ENCODE results near the gene HHIPL2. TPM values are rescaled to one million over a fixed set of nuclear protein-coding genes. Genes with fewer than 3 reads are reported as not detected.
"Not testable (repeated sequence)": the region's sequence is repeated elsewhere in the genome, so short reads cannot be mapped to it uniquely, and the experiment has no call there.

Gene HHIPL2
- total RNA-seq, 4 donors from 2014 or later: 0.63 to 0.83 TPM; not detected in 2

GRCh38 chr1:222525951-222526350, 22.0 kb downstream of the HHIPL2 start:
- Histone ChIP-seq H3K27ac (replicated peaks in 1 of 4) (no peak overlapping the region), H3K4me3 (no peak overlapping the region), H3K27me3 (peaks cover 0 to 13% (median 0%) of the 10 kb centered on the region in 4 donors), H3K4me1 (no peaks in the 10 kb centered on the region), H3K9me3 (no peaks in the 10 kb centered on the region), H3K36me3 (no peaks in the 10 kb centered on the region)
- intact Hi-C loops (cut with DNase I): no loop called here
- DNase-seq (ENCODE audit: extremely low spot score): no peak
- TF ChIP-seq CTCF (IDR thresholded peaks at IDR 0.05): no peak
- TF ChIP-seq EP300 (IDR thresholded peaks at IDR 0.05): no peak
- TF ChIP-seq POLR2AphosphoS5 (IDR thresholded peaks at IDR 0.05): no peak
- no peak for TF ChIP-seq POLR2A (IDR thresholded peaks at IDR 0.05; ENCODE audit: low read depth)
- WGBS: 81% methylated on average over 2 of the region's 2 CpGs

- no peaks in the 10 kb centered on the region for H3K4me1 ChIP-seq
- H3K27me3 ChIP-seq: peaks cover 0 to 13% (median 0%) of the 10 kb centered on the region in 4 donors
- no peaks in the 10 kb centered on the region for H3K36me3 ChIP-seq
- intact Hi-C loops (cut with DNase I): no loop called here
- DNase-seq (ENCODE audit: extremely low spot score): peak; percentile 60
- no peak for TF ChIP-seq POLR2AphosphoS5 (IDR thresholded peaks at IDR 0.05)
- no peak for TF ChIP-seq POLR2A (IDR thresholded peaks at IDR 0.05; ENCODE audit: low read depth)
- no peak for TF ChIP-seq CTCF (IDR thresholded peaks at IDR 0.05)
- no peak for TF ChIP-seq EP300 (IDR thresholded peaks at IDR 0.05)
- H3K27ac ChIP-seq (replicated peaks in 1 of 4): no peak overlapping the region
- 56% methylated on average over 3 of the region's 3 CpGs for WGBS
- no peaks in the 10 kb centered on the region for H3K9me3 ChIP-seq
- no peak overlapping the region for H3K4me3 ChIP-seq
These were observed 24.1 kb downstream of the HHIPL2 start for GRCh38 chr1:222523852-222524251.

GRCh38 chr1:222522105-222522915, 25.6 kb downstream of the HHIPL2 start:
- Histone ChIP-seq H3K27ac (replicated peaks in 1 of 4) (no peak overlapping the region), H3K27me3 (peaks cover 0 to 9% (median 0%) of the 10 kb centered on the region in 4 donors), H3K9me3 (no peaks in the 10 kb centered on the region), H3K4me3 (no peak overlapping the region), H3K36me3 (no peaks in the 10 kb centered on the region), H3K4me1 (no peaks in the 10 kb centered on the region)
- WGBS: 74% methylated on average over 8 of the region's 8 CpGs
- intact Hi-C loops (cut with DNase I): no loop called here
- no peak for TF ChIP-seq CTCF (IDR thresholded peaks at IDR 0.05)
- peak; percentile 83 for DNase-seq (ENCODE audit: extremely low spot score)

GRCh38 chr1:222521299-222522104, 26.4 kb downstream of the HHIPL2 start:
- Histone ChIP-seq H3K27me3 (peaks cover 0 to 6% (median 0%) of the 10 kb centered on the region in 4 donors), H3K4me3 (no peak overlapping the region), H3K27ac (replicated peaks in 1 of 4) (no peak overlapping the region), H3K36me3 (no peaks in the 10 kb centered on the region), H3K9me3 (no peaks in the 10 kb centered on the region), H3K4me1 (no peaks in the 10 kb centered on the region)
- DNase-seq (ENCODE audit: extremely low spot score): no peak
- WGBS: 92% methylated on average over 7 of the region's 7 CpGs
- intact Hi-C loops (cut with DNase I): no loop called here
- TF ChIP-seq CTCF (IDR thresholded peaks at IDR 0.05): no peak
- TF ChIP-seq POLR2A (IDR thresholded peaks at IDR 0.05; ENCODE audit: low read depth): no peak
- no peak for TF ChIP-seq POLR2AphosphoS5 (IDR thresholded peaks at IDR 0.05)
- TF ChIP-seq EP300 (IDR thresholded peaks at IDR 0.05): no peak

GRCh38 chr1:222489496-222489895, 58.4 kb downstream of the HHIPL2 start:
- 94% methylated on average over 5 of the region's 5 CpGs for WGBS
- H3K27me3 ChIP-seq; H3K36me3 ChIP-seq; H3K4me1 ChIP-seq; DNase-seq (ENCODE audit: extremely low spot score); H3K9me3 ChIP-seq; H3K4me3 ChIP-seq; intact Hi-C loops (cut with DNase I); H3K27ac ChIP-seq (replicated peaks in 1 of 4): not testable (repeated sequence)

- intact Hi-C loops (cut with DNase I); H3K4me3 ChIP-seq: not testable (repeated sequence)
- no CpG with 5 or more reads among the region's 27 CpGs for WGBS
These were observed 60.1 kb downstream of the HHIPL2 start for GRCh38 chr1:222487774-222488173.

GRCh38 chr1:222484005-222484404, 63.9 kb downstream of the HHIPL2 start:
- intact Hi-C loops (cut with DNase I); H3K27me3 ChIP-seq; H3K4me3 ChIP-seq; H3K4me1 ChIP-seq; H3K36me3 ChIP-seq; H3K27ac ChIP-seq (replicated peaks in 1 of 4); DNase-seq (ENCODE audit: extremely low spot score); H3K9me3 ChIP-seq: not testable (repeated sequence)
- no CpG with 5 or more reads among the region's 4 CpGs for WGBS

More at GRCh38 chr1:222487774-222488173, 60.1 kb downstream of the HHIPL2 start:
- not testable (repeated sequence) for H3K27me3 ChIP-seq; DNase-seq (ENCODE audit: extremely low spot score); H3K36me3 ChIP-seq; H3K4me1 ChIP-seq; H3K9me3 ChIP-seq; H3K27ac ChIP-seq (replicated peaks in 1 of 4)

GRCh38 chr1:222479567-222479966, 68.3 kb downstream of the HHIPL2 start:
- H3K4me3 ChIP-seq; intact Hi-C loops (cut with DNase I); H3K27me3 ChIP-seq; H3K27ac ChIP-seq (replicated peaks in 1 of 4); H3K4me1 ChIP-seq; H3K9me3 ChIP-seq; DNase-seq (ENCODE audit: extremely low spot score); H3K36me3 ChIP-seq: not testable (repeated sequence)
- 71% methylated on average over 6 of the region's 7 CpGs for WGBS

All from esophagus muscularis mucosa (tissue), 4 donors.